Measurements from ENCODE around the gene TRIM34. TPM values are rescaled to one million over a fixed set of nuclear protein-coding genes. Genes with fewer than 3 reads are reported as not detected.

Gene TRIM34, protein sequence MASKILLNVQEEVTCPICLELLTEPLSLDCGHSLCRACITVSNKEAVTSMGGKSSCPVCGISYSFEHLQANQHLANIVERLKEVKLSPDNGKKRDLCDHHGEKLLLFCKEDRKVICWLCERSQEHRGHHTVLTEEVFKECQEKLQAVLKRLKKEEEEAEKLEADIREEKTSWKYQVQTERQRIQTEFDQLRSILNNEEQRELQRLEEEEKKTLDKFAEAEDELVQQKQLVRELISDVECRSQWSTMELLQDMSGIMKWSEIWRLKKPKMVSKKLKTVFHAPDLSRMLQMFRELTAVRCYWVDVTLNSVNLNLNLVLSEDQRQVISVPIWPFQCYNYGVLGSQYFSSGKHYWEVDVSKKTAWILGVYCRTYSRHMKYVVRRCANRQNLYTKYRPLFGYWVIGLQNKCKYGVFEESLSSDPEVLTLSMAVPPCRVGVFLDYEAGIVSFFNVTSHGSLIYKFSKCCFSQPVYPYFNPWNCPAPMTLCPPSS
- total RNA-seq (1 to 10 TPM in 1 of 4 donors, under 1 TPM in 3; 0.48 to 1.3 (median 0.89) TPM), polyA plus RNA-seq (under 1 TPM; 0.55 to 0.79 (median 0.67) TPM)
- long read RNA-seq, donor 1, result 0 reads
- long read RNA-seq, donor 2, result 0 reads

DNA sequence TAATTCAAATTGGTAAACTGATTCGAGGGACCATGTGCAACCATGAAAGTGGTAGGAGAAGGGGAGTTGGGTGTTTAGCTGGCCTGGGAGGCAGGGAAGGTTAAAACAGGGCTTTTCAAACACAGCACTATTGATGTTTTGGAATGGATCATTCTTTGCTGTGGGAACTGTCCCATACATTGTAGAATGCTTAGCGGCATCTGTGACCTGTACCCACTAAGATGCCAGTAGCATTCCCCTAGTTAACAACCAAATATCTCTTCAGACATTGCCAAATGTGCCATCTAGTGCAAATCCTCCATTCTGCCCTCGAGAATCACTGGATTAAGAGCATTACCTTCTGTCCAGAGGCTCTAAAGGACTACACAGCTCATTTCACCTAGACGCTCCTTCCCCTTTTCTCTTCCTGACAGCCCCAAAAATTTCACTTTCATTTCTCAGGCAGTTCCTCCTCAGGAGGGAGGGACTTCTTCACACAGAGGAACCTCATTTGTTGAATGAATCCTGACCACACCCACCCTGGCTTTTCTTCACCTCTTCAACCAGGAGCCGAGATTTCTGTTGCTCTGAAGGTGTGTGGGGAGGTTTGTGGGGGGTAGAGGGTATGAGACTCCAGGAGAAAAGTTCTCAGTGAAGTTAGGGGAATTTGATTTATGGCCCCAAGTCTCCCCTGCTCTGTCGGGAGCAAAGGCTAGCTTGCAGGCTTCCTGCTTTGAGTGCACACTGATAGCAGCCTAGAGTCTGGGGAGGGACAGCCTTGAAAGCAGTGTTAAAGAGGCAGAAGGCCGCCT, at the start of gene TRIM34:
TRIM34 (plus strand) TSS at position 513 of the 791 bp plus-strand sequence. CDS start 7,331 bp downstream, outside the sequence.
- WGBS, 3 donors, result 17 to 30% (median 21%) methylated on average over 7 of the region's 7 CpGs
- Histone ChIP-seq H3K4me1 (no peaks in the 10 kb centered on the region), H3K9me3 (no peaks in the 10 kb centered on the region), H3K36me3 (ENCODE audit: insufficient read depth in 1 of 2, low read depth in 1 of 2) (no peaks in the 10 kb centered on the region), H3K4me3 (peak within 1 kb of the TSS; percentile 66), H3K27ac (peak within 1 kb of the TSS; percentile 46), H3K27me3 (ENCODE audit: insufficient read depth in 3 of 3, low read length in 2 of 3) (no peaks in the 10 kb centered on the region)
- DNase-seq (no peak), ATAC-seq (peak; percentile 40 to 77 (median 55))
- TF ChIP-seq, protein P1, sequence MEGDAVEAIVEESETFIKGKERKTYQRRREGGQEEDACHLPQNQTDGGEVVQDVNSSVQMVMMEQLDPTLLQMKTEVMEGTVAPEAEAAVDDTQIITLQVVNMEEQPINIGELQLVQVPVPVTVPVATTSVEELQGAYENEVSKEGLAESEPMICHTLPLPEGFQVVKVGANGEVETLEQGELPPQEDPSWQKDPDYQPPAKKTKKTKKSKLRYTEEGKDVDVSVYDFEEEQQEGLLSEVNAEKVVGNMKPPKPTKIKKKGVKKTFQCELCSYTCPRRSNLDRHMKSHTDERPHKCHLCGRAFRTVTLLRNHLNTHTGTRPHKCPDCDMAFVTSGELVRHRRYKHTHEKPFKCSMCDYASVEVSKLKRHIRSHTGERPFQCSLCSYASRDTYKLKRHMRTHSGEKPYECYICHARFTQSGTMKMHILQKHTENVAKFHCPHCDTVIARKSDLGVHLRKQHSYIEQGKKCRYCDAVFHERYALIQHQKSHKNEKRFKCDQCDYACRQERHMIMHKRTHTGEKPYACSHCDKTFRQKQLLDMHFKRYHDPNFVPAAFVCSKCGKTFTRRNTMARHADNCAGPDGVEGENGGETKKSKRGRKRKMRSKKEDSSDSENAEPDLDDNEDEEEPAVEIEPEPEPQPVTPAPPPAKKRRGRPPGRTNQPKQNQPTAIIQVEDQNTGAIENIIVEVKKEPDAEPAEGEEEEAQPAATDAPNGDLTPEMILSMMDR (IDR thresholded peaks at IDR 0.05), result no peak
- intact Hi-C loops (cut with DNase I), result loop anchor here in 1 of 2 donors (5.0 kb wide), 1 partner anchor 68 kb away; no protein-coding TSS in a partner anchor

DNA sequence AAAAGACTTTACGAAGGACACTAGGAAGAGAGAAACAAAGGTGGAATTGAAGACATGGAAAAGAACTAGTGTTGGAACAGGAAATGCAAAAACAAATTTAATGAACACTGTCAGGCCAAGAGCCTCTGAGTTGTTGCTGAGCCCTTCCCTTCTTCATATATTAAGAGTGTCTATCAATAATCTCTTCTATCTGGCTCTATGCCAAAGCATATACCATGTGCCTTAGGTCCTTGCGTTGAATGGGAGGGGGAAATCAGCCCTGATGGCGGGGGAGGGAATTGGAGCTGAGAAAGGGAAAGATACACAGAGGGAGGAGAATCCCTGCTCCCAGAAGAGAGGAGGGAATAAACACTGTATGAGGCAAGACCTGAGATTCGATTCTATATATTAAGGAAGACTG, 49.6 kb upstream of the TRIM34 start:
- WGBS, 3 donors, result 51 to 63% (median 60%) methylated on average over 4 of the region's 4 CpGs
- Histone ChIP-seq H3K4me3 (no peak overlapping the region), H3K27me3 (ENCODE audit: insufficient read depth in 3 of 3, low read length in 2 of 3) (no peaks in the 10 kb centered on the region), H3K4me1 (no peaks in the 10 kb centered on the region), H3K36me3 (ENCODE audit: insufficient read depth in 1 of 2, low read depth in 1 of 2) (no peaks in the 10 kb centered on the region), H3K9me3 (no peaks in the 10 kb centered on the region), H3K27ac (no peak overlapping the region)
- TF ChIP-seq, protein P1 (IDR thresholded peaks at IDR 0.05), result no peak
- no peak for DNase-seq
- ATAC-seq, result no peak
- intact Hi-C loops (cut with DNase I), result no loop called here

DNA sequence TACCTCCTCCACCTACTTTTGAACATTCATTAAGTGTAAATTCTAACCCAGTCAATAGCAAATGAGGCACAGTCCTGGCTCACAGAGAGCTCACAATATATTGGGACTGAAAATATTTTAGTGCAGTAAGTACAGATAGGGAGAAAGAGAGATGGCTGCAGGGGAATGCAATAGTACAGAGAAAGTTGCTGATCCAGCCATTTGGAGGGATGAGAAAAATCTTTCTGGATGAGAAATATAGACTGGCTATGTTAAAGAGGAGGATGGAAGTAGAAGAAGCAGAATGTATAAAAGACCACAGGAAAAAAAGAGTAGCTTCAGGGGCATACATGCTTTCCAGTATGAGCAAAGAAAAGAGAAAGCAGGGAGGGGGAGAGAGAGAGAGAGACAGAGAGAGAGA, 47.7 kb upstream of the TRIM34 start:
- Histone ChIP-seq H3K27me3 (ENCODE audit: insufficient read depth in 3 of 3, low read length in 2 of 3) (no peaks in the 10 kb centered on the region), H3K36me3 (ENCODE audit: insufficient read depth in 1 of 2, low read depth in 1 of 2) (no peaks in the 10 kb centered on the region), H3K27ac (no peak overlapping the region), H3K4me3 (no peak overlapping the region), H3K4me1 (no peaks in the 10 kb centered on the region), H3K9me3 (no peaks in the 10 kb centered on the region)
- DNase-seq (no peak), ATAC-seq (no peak)
- intact Hi-C loops (cut with DNase I), result no loop called here
- TF ChIP-seq, protein P1 (IDR thresholded peaks at IDR 0.05), result no peak

DNA sequence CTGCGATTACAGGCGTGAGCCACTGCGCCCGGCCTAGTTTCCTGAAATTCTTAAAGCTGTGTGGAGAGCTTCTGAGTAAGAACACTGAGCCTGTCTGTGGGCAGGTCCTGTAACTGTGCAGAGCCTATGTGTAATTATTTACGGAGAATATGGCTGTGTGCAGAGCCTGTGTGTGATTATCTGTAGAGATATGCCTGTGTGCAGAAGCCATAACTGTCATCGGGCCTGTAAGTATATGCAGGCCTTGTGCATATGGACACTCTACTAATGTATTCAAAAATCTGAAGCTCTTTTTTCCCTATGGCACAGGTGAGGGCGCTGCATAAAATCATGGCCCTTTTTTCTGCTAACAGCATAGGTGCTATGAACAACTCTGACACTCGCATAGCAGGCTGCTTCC, 44.2 kb upstream of the TRIM34 start, which contains the start of gene OR52B6:
OR52B6 (plus strand) TSS at position 301 of the 400 bp plus-strand sequence; CDS start at position 301, 0 bp downstream.
- Histone ChIP-seq H3K9me3 (no peaks in the 10 kb centered on the region), H3K4me3 (no peak within 1 kb of the TSS), H3K27me3 (ENCODE audit: insufficient read depth in 3 of 3, low read length in 2 of 3) (no peaks in the 10 kb centered on the region), H3K27ac (no peak within 1 kb of the TSS), H3K4me1 (no peaks in the 10 kb centered on the region), H3K36me3 (ENCODE audit: insufficient read depth in 1 of 2, low read depth in 1 of 2) (no peaks in the 10 kb centered on the region)
- ATAC-seq, result no peak
- TF ChIP-seq, protein P1 (IDR thresholded peaks at IDR 0.05), result no peak
- intact Hi-C loops (cut with DNase I), result no loop called here
- no peak for DNase-seq
- 92 to 96% (median 95%) methylated on average over 8 of the region's 8 CpGs for WGBS, 3 donors
